Measurements from ENCODE around the gene ACOT8. TPM values are rescaled to one million over a fixed set of nuclear protein-coding genes. Genes with fewer than 3 reads are reported as not detected.

The ACOT8 gene
- total and polyA plus RNA-seq, 2 donors (not counting 1 experiment from before 2014, with no cell fraction given), result 32.4 to 64.7 TPM

- no peak for TF ChIP-seq EZH2 (IDR thresholded peaks at IDR 0.05; ENCODE audit: borderline replicate concordance, insufficient read depth, low read depth, low read length, poor library complexity, severe bottlenecking)
- TF ChIP-seq, protein P1, sequence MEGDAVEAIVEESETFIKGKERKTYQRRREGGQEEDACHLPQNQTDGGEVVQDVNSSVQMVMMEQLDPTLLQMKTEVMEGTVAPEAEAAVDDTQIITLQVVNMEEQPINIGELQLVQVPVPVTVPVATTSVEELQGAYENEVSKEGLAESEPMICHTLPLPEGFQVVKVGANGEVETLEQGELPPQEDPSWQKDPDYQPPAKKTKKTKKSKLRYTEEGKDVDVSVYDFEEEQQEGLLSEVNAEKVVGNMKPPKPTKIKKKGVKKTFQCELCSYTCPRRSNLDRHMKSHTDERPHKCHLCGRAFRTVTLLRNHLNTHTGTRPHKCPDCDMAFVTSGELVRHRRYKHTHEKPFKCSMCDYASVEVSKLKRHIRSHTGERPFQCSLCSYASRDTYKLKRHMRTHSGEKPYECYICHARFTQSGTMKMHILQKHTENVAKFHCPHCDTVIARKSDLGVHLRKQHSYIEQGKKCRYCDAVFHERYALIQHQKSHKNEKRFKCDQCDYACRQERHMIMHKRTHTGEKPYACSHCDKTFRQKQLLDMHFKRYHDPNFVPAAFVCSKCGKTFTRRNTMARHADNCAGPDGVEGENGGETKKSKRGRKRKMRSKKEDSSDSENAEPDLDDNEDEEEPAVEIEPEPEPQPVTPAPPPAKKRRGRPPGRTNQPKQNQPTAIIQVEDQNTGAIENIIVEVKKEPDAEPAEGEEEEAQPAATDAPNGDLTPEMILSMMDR (IDR thresholded peaks at IDR 0.05), result no peak
- CTCF ChIA-PET, result interaction anchor here (1.6 kb wide), 1 partner anchor 17 kb away, joined by 3 read pairs; no protein-coding TSS in a partner anchor
- intact Hi-C loops (cut with micrococcal nuclease), result no loop called here
Measured at GRCh38 chr20:45899046-45899835, 42.0 kb upstream of the ACOT8 start.

GRCh38 chr20:45898285-45898684 lies 41.1 kb upstream of the ACOT8 start:
- H4K20me1 ChIP-seq (ENCODE audit: control insufficient read depth, insufficient read depth, low read length, poor library complexity, severe bottlenecking), result no peaks in the 10 kb centered on the region
- no peaks in the 10 kb centered on the region for H3K9me3 ChIP-seq (ENCODE audit: control extremely low read depth in 1 of 3, control insufficient read depth in 2 of 3, insufficient read depth in 1 of 3, low read length in 2 of 3)
- H3K4me2 ChIP-seq (replicated peaks; ENCODE audit: low read depth, low read length, poor library complexity, severe bottlenecking), result no peak overlapping the region
- Mint-ChIP-seq H3K27ac (no peak overlapping the region), H3K9me3 (ENCODE audit: insufficient read depth) (no peaks in the 10 kb centered on the region), H3K27me3 (no peaks in the 10 kb centered on the region), H3K4me1 (peaks cover 11% of the 10 kb centered on the region), H3K4me3 (no peak overlapping the region)
- POLR2A ChIA-PET, result interaction anchor here (0.6 kb wide), 1 partner anchor 29 kb away, joined by 6 read pairs; no protein-coding TSS in a partner anchor
- no peak overlapping the region for H3K4me3 ChIP-seq (ENCODE audit: control extremely low read depth in 1 of 5, extremely low read depth in 1 of 5, insufficient read depth in 1 of 5, low read depth in 2 of 5, low read length in 4 of 5)
- TF ChIP-seq, protein P1 (IDR thresholded peaks at IDR 0.05), result no peak
- TF ChIP-seq EZH2 (IDR thresholded peaks at IDR 0.05; ENCODE audit: borderline replicate concordance, insufficient read depth, low read depth, low read length, poor library complexity, severe bottlenecking), result no peak
- H3K9ac ChIP-seq (ENCODE audit: low read length), result no peak overlapping the region
- H3K27ac ChIP-seq (ENCODE audit: low read length in 2 of 2), result no peak overlapping the region
- H3K36me3 ChIP-seq (replicated peaks in 1 of 2; ENCODE audit: control extremely low read depth in 1 of 2, control insufficient read depth in 1 of 2, extremely low read depth in 1 of 2, insufficient read depth in 2 of 2, low read length in 1 of 2), result peaks cover 0 to 26% of the 10 kb centered on the region in 2 experiments
- CTCF ChIA-PET, result interaction anchor here (1.6 kb wide), 1 partner anchor 18 kb away, joined by 3 read pairs; no protein-coding TSS in a partner anchor
- H3K4me1 ChIP-seq (ENCODE audit: control insufficient read depth in 2 of 2, insufficient read depth in 2 of 2, low read length in 2 of 2), result peaks cover 0 to 7% of the 10 kb centered on the region in 2 donors
- intact Hi-C loops (cut with micrococcal nuclease), result no loop called here
- no peaks in the 10 kb centered on the region for H3K79me2 ChIP-seq (ENCODE audit: control insufficient read depth, insufficient read depth, low read length)
- 94% methylated on average over 6 of the region's 12 CpGs for WGBS (ENCODE audit: insufficient coverage)
- DNase-seq (no peak), ATAC-seq (ENCODE audit: low read depth) (no peak)
- no peaks in the 10 kb centered on the region for H3K27me3 ChIP-seq (replicated peaks in 1 of 4; ENCODE audit: control extremely low read depth in 1 of 4, control insufficient read depth in 3 of 4, insufficient read depth in 4 of 4, low read length in 3 of 4)
- H2AFZ ChIP-seq (ENCODE audit: insufficient read depth, low read depth, low read length, poor library complexity, severe bottlenecking), result no peak overlapping the region

More at GRCh38 chr20:45899046-45899835, 42.0 kb upstream of the ACOT8 start:
- Histone ChIP-seq H3K9me3 (ENCODE audit: control extremely low read depth in 1 of 3, control insufficient read depth in 2 of 3, insufficient read depth in 1 of 3, low read length in 2 of 3) (no peaks in the 10 kb centered on the region), H2AFZ (ENCODE audit: insufficient read depth, low read depth, low read length, poor library complexity, severe bottlenecking) (no peak overlapping the region), H3K27me3 (replicated peaks in 1 of 4; ENCODE audit: control extremely low read depth in 1 of 4, control insufficient read depth in 3 of 4, insufficient read depth in 4 of 4, low read length in 3 of 4) (no peaks in the 10 kb centered on the region), H3K36me3 (replicated peaks in 1 of 2; ENCODE audit: control extremely low read depth in 1 of 2, control insufficient read depth in 1 of 2, extremely low read depth in 1 of 2, insufficient read depth in 2 of 2, low read length in 1 of 2) (peaks cover 0 to 21% of the 10 kb centered on the region in 2 experiments), H3K4me3 (ENCODE audit: control extremely low read depth in 1 of 5, extremely low read depth in 1 of 5, insufficient read depth in 1 of 5, low read depth in 2 of 5, low read length in 4 of 5) (no peak overlapping the region), H4K20me1 (ENCODE audit: control insufficient read depth, insufficient read depth, low read length, poor library complexity, severe bottlenecking) (no peaks in the 10 kb centered on the region), H3K27ac (ENCODE audit: low read length in 2 of 2) (no peak overlapping the region), H3K79me2 (ENCODE audit: control insufficient read depth, insufficient read depth, low read length) (no peaks in the 10 kb centered on the region), H3K4me2 (replicated peaks; ENCODE audit: low read depth, low read length, poor library complexity, severe bottlenecking) (no peak overlapping the region), H3K9ac (ENCODE audit: low read length) (no peak overlapping the region), H3K4me1 (ENCODE audit: control insufficient read depth in 2 of 2, insufficient read depth in 2 of 2, low read length in 2 of 2) (peaks cover 0 to 7% of the 10 kb centered on the region in 2 donors)
- DNase-seq (no peak), ATAC-seq (ENCODE audit: low read depth) (no peak)
- WGBS (ENCODE audit: insufficient coverage), result 98% methylated on average over 6 of the region's 13 CpGs
- Mint-ChIP-seq H3K27me3 (no peaks in the 10 kb centered on the region), H3K4me1 (peaks cover 9% of the 10 kb centered on the region), H3K9me3 (ENCODE audit: insufficient read depth) (no peaks in the 10 kb centered on the region), H3K4me3 (no peak overlapping the region), H3K27ac (no peak overlapping the region)
- POLR2A ChIA-PET, result interaction anchor here (1.0 kb wide), 1 partner anchor 11 kb away, joined by 3 read pairs; no protein-coding TSS in a partner anchor

Measured in B cell (primary cell).